Fibroblast of pulmonary artery (primary cell): Measurements from ENCODE around the gene GPR161.
"Not testable (repeated sequence)": the region's sequence is repeated elsewhere in the genome, so short reads cannot be mapped to it uniquely, and the experiment has no call there.

Source experiments
- DNase-seq: peaks from one replicate; pipeline ENCODE4 v3.0.0-alpha.2; 2010; ENCODE audit warnings: low read depth
- H3K4me3 ChIP-seq: replicated peaks from 2 replicates; pipeline ENCODE4 v1.5.1; 2011; ENCODE audit warnings: low read depth, mild to moderate bottlenecking, control low read depth, low read length, moderate library complexity
- CTCF ChIP-seq: IDR thresholded peaks from 2 replicates; pipeline ENCODE4 v1.5.1; 2011; ENCODE audit warnings: mild to moderate bottlenecking, control low read depth, low read length, inconsistent platforms; ENCODE audit errors: missing control alignments

The GPR161 gene, protein sequence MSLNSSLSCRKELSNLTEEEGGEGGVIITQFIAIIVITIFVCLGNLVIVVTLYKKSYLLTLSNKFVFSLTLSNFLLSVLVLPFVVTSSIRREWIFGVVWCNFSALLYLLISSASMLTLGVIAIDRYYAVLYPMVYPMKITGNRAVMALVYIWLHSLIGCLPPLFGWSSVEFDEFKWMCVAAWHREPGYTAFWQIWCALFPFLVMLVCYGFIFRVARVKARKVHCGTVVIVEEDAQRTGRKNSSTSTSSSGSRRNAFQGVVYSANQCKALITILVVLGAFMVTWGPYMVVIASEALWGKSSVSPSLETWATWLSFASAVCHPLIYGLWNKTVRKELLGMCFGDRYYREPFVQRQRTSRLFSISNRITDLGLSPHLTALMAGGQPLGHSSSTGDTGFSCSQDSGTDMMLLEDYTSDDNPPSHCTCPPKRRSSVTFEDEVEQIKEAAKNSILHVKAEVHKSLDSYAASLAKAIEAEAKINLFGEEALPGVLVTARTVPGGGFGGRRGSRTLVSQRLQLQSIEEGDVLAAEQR

DNA sequence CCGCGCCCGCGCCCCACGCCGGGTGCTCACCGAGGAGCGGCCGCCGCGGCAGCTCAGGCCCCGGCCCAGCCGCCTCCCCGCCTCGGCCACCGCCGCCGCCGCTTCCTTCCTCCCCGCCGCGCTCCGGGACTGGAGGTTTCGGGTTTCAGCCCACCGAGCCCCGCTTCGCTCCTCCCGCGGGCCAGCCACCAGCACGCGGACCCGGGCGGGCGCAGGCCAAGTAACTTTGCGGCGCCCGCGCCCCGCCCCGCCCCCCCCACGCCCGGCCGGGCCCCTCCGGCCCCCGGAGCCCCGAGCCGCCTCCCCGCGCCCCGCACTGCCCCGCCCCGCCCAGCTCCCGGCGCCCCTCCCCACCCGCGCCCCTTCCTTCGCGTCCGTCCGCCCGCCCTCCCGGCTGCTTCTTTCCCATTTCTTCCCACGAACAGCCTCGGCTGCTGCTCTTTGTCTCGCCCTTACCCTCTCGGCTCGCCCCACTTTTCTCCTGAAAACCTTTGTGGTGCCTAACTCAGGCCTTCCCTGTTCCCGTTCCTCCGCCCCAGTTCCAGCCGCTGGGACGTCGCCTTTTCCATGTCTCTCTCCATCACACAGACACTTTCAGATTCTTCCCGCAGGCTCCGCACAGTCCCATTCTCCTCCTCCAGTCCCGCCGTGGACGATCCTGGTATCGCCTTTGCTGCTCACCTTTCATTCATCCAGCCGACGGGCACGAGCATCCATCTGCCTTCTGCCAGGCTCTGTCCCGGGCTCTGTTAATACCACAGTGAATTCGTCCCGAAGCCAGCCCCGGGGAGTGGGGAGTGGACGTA lies at the start of gene GPR161:
Gene GPR161, minus strand, starts transcription at position 222 of the 806 bp plus-strand sequence. CDS start 32,080 bp downstream, outside the sequence.
- peak within 1 kb of the TSS; percentile 74 for H3K4me3 ChIP-seq
- TF ChIP-seq CTCF: no peak
- peak; percentile 31 for DNase-seq

DNA sequence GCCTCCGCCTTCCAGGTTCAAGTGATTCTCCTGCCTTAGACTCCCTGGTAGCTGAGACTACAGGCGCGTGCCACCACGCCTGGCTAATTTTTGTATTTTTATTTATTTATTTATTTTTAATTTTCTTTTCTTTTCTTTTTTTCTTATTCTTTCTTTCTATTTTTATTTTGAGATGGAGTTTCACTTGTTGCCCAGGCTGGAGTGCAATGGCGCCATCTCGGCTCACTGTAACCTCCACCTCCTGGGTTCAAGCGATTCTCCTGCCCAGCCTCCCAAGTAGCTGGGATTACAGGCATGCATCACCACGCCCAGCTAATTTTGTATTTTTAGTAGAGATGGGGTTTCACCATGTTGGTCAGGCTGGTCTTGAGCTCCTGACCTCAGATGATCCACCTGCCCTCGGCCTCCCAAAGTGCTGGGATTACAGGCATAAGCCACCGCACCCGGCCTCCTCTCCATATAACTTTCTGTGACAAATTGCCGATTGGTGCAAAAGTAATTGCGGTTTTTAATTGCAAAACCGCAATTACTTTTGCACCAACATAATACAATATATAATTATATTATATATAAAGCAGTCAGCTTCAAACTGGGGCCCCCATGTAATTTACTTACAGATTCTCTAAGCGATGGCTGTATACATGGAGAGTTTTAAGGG lies 44.5 kb upstream of the GPR161 start:
- H3K4me3 ChIP-seq, DNase-seq: not testable (repeated sequence)

GRCh38 chr1:168180148-168180524 lies 43.4 kb upstream of the GPR161 start:
- TF ChIP-seq CTCF: no peak
- peak overlapping the region; percentile 98 for H3K4me3 ChIP-seq
- no peak for DNase-seq

GRCh38 chr1:168179438-168180147 lies 42.9 kb upstream of the GPR161 start:
- peak; percentile 20 for DNase-seq
- H3K4me3 ChIP-seq: peak overlapping the region; percentile 98
- no peak for TF ChIP-seq CTCF

DNA sequence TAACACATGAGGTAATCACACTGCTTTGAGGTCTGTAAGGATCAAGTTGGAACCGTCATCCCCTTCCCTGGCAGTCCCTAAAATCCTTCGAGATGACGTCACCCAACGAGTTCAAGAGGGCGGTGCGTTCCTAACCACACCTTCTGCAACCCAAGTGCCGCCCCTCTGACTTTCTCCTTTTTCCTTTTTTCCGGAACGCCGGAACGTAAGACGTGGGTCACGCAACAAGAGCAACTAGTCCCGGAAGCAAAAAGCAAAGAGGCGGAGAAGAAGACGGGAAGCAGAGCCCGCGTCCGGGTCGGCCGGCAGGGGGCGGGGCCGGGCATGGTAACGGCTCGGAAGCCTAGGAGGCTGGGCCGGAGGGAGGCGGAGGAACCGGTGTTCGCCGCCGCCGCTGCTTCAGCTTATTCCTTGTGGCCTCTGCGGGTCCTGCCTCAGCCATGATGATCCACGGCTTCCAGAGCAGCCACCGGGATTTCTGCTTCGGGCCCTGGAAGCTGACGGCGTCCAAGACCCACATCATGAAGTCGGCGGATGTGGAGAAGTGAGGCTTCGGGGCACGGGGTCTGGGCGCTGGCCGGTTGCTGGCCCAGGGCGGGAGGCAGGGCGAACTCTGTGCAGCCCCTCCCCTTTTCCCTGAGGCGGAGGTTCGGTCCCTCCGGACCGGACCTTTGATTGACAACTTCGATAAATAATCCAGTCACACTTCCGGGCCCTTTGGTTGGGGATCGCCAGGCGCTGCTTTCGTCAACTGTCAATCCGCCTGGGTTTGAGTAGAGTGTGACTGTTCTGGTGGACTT lies 42.1 kb upstream of the GPR161 start, which contains the start of gene TIPRL:
Gene TIPRL, plus strand, starts transcription at position 325 of the 800 bp plus-strand sequence. Its CDS starts 116 bp downstream, at position 441.
- peak within 1 kb of the TSS; percentile 98 for H3K4me3 ChIP-seq
- peak; percentile 44 for TF ChIP-seq CTCF
- DNase-seq: peak; percentile 99

- TF ChIP-seq CTCF: no peak
Observed at GRCh38 chr1:168178227-168178637, 41.5 kb upstream of the GPR161 start.

More at GRCh38 chr1:168178227-168178637, 41.5 kb upstream of the GPR161 start:
- no peak for DNase-seq
- H3K4me3 ChIP-seq: peak overlapping the region; percentile 98
